HG03460 (cell line): ENCODE results near the gene TUT7.
"Not testable (repeated sequence)": the region's sequence is repeated elsewhere in the genome, so short reads cannot be mapped to it uniquely, and the experiment has no call there.

Source experiments
- ATAC-seq: cut with Tn5 transposase; IDR thresholded peaks from one replicate; pipeline ENCODE4 v1.9.1; 2021; ENCODE audit not compliant: unreplicated experiment

Gene TUT7

GRCh38 chr9:86308687-86309086 lies 45.5 kb downstream of the TUT7 start:
- ATAC-seq, result no peak

GRCh38 chr9:86304236-86304730 lies 49.9 kb downstream of the TUT7 start:
- ATAC-seq, result no peak

GRCh38 chr9:86303316-86303975 lies 50.8 kb downstream of the TUT7 start:
- no peak for ATAC-seq

- no peak for ATAC-seq
Measured at GRCh38 chr9:86301686-86302085, 52.5 kb downstream of the TUT7 start.

- no peak for ATAC-seq
Measured at GRCh38 chr9:86300701-86301100, 53.5 kb downstream of the TUT7 start.

GRCh38 chr9:86298873-86299272 lies 55.3 kb downstream of the TUT7 start:
- no peak for ATAC-seq

- ATAC-seq, result not testable (repeated sequence)
Measured at GRCh38 chr9:86290341-86290740, 63.9 kb downstream of the TUT7 start.

- ATAC-seq, result no peak
Measured at GRCh38 chr9:86288499-86289198, 65.6 kb downstream of the TUT7 start.

GRCh38 chr9:86287013-86287412 lies 67.2 kb downstream of the TUT7 start:
- ATAC-seq, result no peak

- no peak for ATAC-seq
Measured at GRCh38 chr9:86286278-86286677, 67.9 kb downstream of the TUT7 start.

- no peak for ATAC-seq
Measured at GRCh38 chr9:86285261-86285660, 68.9 kb downstream of the TUT7 start.

- peak; percentile 21 for ATAC-seq
Measured at GRCh38 chr9:86282979-86283535, 71.2 kb downstream of the TUT7 start.

- peak; percentile 84 for ATAC-seq
Measured at GRCh38 chr9:86282077-86282978, 71.9 kb downstream of the TUT7 start, which contains the start of gene ISCA1. Gene ISCA1 (minus strand): TSS chr9:86282538. CDS start chr9:86282458, 80 bp downstream.

- peak; percentile 1 for ATAC-seq
Measured at GRCh38 chr9:86281593-86282076, 72.6 kb downstream of the TUT7 start.

GRCh38 chr9:86280580-86280979 lies 73.6 kb downstream of the TUT7 start:
- ATAC-seq, result no peak

- ATAC-seq, result no peak
Measured at GRCh38 chr9:86279839-86280238, 74.4 kb downstream of the TUT7 start.

GRCh38 chr9:86277072-86277471 lies 77.1 kb downstream of the TUT7 start:
- ATAC-seq, result no peak

- ATAC-seq, result no peak
Measured at GRCh38 chr9:86275962-86276361, 78.2 kb downstream of the TUT7 start.

GRCh38 chr9:86274821-86275643 lies 79.2 kb downstream of the TUT7 start:
- ATAC-seq, result no peak

GRCh38 chr9:86272221-86272620 lies 82.0 kb downstream of the TUT7 start:
- no peak for ATAC-seq
